HEK293T (cell line): ENCODE data around the gene OTUB2.

ENCODE experiments used
- CTCF ChIA-PET: fragments of 350-600 bp; formaldehyde crosslinking; extraction: SDS; loops from one replicate; lab custom pipeline; 2021; ENCODE audit warnings: antibody characterized with exemption, inconsistent platforms; lab: Yijun Ruan, JAX
- POLR2A ChIA-PET: fragments of 350-600 bp; formaldehyde crosslinking; extraction: SDS; loops from one replicate; lab custom pipeline; 2020; ENCODE audit warnings: antibody characterized with exemption, inconsistent platforms; lab: Yijun Ruan, JAX
- DNase-seq: peaks from one replicate; pipeline ENCODE4 v3.0.0; 2012; ENCODE audit warnings: mixed read lengths; ENCODE audit errors: extremely low spot score
- ARNT ChIP-seq: fragments of 450-650 bp; IDR thresholded peaks from 2 replicates; pipeline ENCODE4 v1.6.1; 2017; ENCODE audit warnings: mild to moderate bottlenecking
- BHLHE40 ChIP-seq: fragments of 450-650 bp; IDR thresholded peaks from 2 replicates; pipeline ENCODE4 v1.6.1; 2016; ENCODE audit warnings: mild to moderate bottlenecking, moderate library complexity, borderline replicate concordance
- CTBP1 ChIP-seq: fragments of 450-650 bp; IDR thresholded peaks from 2 replicates; pipeline ENCODE4 v1.6.1; 2016; ENCODE audit warnings: borderline replicate concordance
- ELF4 ChIP-seq: fragments of 450-650 bp; IDR thresholded peaks from 2 replicates; pipeline ENCODE4 v1.6.1; 2017; ENCODE audit warnings: antibody characterized with exemption
- FOXA1 ChIP-seq: fragments of 450-650 bp; IDR thresholded peaks from 2 replicates; pipeline ENCODE4 v1.6.1; 2016; ENCODE audit warnings: mild to moderate bottlenecking
- FOXK2 ChIP-seq: fragments of 450-650 bp; IDR thresholded peaks from 2 replicates; pipeline ENCODE4 v1.6.1; 2016; ENCODE audit warnings: mild to moderate bottlenecking
- FOXM1 ChIP-seq: fragments of 450-650 bp; IDR thresholded peaks from 2 replicates; pipeline ENCODE4 v1.6.1; 2017; ENCODE audit warnings: mild to moderate bottlenecking, borderline replicate concordance
- HDGF ChIP-seq: fragments of 450-650 bp; IDR thresholded peaks from 2 replicates; pipeline ENCODE4 v1.6.1; 2017; ENCODE audit warnings: antibody characterized with exemption, borderline replicate concordance
- L3MBTL2 ChIP-seq: fragments of 450-650 bp; conservative IDR thresholded peaks from 2 replicates; pipeline ENCODE4 v1.6.1; 2016; ENCODE audit warnings: mild to moderate bottlenecking
- LEF1 ChIP-seq: fragments of 450-650 bp; IDR thresholded peaks from 2 replicates; pipeline ENCODE4 v1.6.1; 2017; ENCODE audit warnings: mild to moderate bottlenecking, borderline replicate concordance
- NFRKB ChIP-seq: fragments of 450-650 bp; IDR thresholded peaks from 2 replicates; pipeline ENCODE4 v1.6.1; 2016; ENCODE audit warnings: mild to moderate bottlenecking, moderate library complexity
- SP1 ChIP-seq: fragments of 450-650 bp; IDR thresholded peaks from 2 replicates; pipeline ENCODE4 v1.6.1; 2017
- SUZ12 ChIP-seq: fragments of 450-650 bp; IDR thresholded peaks from 2 replicates; pipeline ENCODE4 v1.6.1; 2016; ENCODE audit warnings: mild to moderate bottlenecking
- TARDBP ChIP-seq: fragments of 450-650 bp; IDR thresholded peaks from 2 replicates; pipeline ENCODE4 v1.6.1; 2016
- ZNF384 ChIP-seq: fragments of 450-650 bp; IDR thresholded peaks from 2 replicates; pipeline ENCODE4 v1.6.1; 2016
- TF ChIP-seq, protein P1 (sequence below): fragments of 450-650 bp; IDR thresholded peaks from 2 replicates; pipeline ENCODE4 v1.6.1; 2016

The OTUB2 gene

DNA sequence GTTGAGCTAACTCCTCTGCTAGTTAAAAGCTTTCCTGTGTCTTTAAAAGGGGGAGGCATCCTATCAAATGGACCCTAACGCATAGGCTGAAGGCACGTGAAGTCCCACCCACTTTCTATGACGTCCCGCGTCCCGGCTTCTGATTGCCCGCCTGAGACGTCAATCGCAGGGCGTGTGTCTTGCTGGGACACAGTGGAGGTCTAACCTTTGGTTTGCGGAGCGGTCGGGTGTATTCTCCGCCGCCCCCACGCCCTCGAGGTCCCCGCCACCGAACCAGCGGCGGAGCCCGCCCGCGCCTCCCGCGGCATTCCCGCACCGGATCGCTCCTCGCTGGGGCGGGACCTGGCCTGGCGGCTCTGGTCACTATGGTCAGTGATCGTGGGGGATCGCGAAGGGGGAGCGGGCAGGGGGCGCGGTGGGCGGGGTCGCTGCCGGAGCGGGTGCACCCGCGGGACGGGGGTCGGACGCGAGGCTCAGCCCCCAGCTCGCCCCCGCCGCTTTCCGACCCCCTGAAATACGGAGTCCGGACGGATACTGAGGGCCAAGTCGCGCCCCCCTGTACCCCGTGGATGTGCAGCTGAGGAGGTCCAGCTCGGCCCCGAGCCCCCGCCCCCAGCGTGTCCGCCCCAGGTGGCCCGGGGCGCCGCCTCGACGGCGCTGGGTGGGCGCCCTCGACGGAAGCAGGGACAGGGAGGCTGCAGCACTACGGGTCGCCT lies at the start of gene OTUB2:
Gene OTUB2 (plus strand): TSS at position 168 of the 716 bp plus-strand sequence. CDS start 198 bp downstream, at position 366.
- TF ChIP-seq TARDBP (no peak), ARNT (no peak), L3MBTL2 (no peak; the same call in none of the 2 replicates), FOXM1 (peak; percentile 93), HDGF (no peak), NFRKB (no peak), LEF1 (no peak), ZNF384 (no peak)
- TF ChIP-seq, protein P1, sequence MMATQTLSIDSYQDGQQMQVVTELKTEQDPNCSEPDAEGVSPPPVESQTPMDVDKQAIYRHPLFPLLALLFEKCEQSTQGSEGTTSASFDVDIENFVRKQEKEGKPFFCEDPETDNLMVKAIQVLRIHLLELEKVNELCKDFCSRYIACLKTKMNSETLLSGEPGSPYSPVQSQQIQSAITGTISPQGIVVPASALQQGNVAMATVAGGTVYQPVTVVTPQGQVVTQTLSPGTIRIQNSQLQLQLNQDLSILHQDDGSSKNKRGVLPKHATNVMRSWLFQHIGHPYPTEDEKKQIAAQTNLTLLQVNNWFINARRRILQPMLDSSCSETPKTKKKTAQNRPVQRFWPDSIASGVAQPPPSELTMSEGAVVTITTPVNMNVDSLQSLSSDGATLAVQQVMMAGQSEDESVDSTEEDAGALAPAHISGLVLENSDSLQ: peak; percentile 99
- ChIA-PET POLR2A (interaction anchor here (1.4 to 1.9 kb wide), 4 partner anchors 10 to 842 kb away, joined by 3 to 5 read pairs (median 4); partner anchors contain the start of genes DDX24, IFI27L1, LYSET and MOAP1), CTCF (interaction anchor here (0.6 to 1.4 kb wide), 4 partner anchors 11 to 25 kb away, joined by 3 read pairs; no protein-coding TSS in a partner anchor)
- DNase-seq: peak; percentile 100

DNA sequence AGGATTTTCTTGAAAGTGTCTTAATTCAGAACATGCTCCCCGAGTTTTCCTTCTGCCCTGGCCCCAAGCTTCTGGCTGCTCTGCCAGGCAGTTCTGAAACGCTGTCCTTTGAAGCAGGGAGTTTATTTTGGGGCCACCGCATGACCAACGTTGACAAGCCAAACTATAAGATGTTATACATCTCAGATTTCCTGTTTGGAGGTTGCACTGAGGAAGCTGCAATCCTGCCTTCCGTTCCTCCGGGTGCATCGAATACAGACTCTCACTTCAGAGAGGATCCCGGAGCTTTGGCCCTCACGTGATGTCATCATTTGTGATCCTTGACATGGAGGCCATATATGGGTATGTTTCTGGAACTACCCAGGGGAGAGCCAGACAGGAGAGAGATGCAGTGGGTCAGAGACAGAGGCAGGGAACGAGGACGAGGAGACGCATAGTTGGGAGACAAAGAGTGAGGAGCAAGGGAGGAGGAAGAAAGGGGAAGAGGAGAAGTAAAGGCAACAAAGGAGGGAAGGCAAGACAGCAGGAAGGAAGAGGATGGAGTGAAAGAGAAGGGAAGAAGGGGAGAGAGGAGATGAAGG lies 49.6 kb upstream of the OTUB2 start, which contains the start of gene ASB2:
Gene ASB2 (minus strand): TSS at position 94 of the 581 bp plus-strand sequence. CDS start 12,031 bp downstream, outside the sequence.
- no peak for TF ChIP-seq FOXA1
- no peak for TF ChIP-seq TARDBP
- TF ChIP-seq FOXM1: no peak
- TF ChIP-seq ELF4: no peak
- no peak for TF ChIP-seq CTBP1
- TF ChIP-seq BHLHE40: no peak
- TF ChIP-seq LEF1: no peak
- TF ChIP-seq SUZ12: no peak
- TF ChIP-seq L3MBTL2: no peak
- TF ChIP-seq ZNF384: no peak
- TF ChIP-seq FOXK2: no peak
- TF ChIP-seq HDGF: no peak
- TF ChIP-seq NFRKB: no peak
- TF ChIP-seq, protein P1: no peak
- no peak for TF ChIP-seq SP1
- TF ChIP-seq ARNT: no peak
- ChIA-PET CTCF (interaction anchor here (1.0 kb wide), 1 partner anchor 37 kb away, joined by 3 read pairs; no protein-coding TSS in a partner anchor), POLR2A (no interaction called here)
- DNase-seq: no peak

DNA sequence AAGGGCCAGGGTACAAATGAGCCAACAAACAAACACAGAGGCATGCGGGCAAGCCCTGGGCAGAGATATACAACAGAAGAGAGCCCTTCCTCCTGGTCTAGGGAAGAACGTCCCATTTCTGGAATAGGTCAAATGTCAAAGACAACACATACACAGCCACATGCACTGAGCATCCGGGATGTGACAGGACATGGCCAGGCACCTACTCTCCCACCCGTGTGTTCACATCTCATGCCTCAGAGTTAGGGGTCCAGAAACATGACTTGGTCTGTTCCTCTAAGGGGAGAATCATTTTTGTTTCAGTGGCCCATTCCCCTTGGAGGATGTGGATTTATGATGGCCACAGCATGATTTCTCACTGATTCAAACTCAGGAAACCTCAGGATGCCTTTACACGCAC lies 49.0 kb upstream of the OTUB2 start:
- CTCF ChIA-PET: interaction anchor here (0.7 to 1.0 kb wide), 2 partner anchors 37 to 305 kb away, joined by 3 read pairs; no protein-coding TSS in a partner anchor
- TF ChIP-seq SUZ12 (no peak), ELF4 (no peak), HDGF (no peak), NFRKB (no peak), CTBP1 (no peak), SP1 (no peak), TARDBP (no peak), BHLHE40 (no peak), ZNF384 (no peak), L3MBTL2 (no peak), ARNT (no peak), FOXK2 (no peak), FOXA1 (no peak), LEF1 (no peak), FOXM1 (no peak)
- TF ChIP-seq, protein P1: no peak
- DNase-seq: no peak
- POLR2A ChIA-PET: no interaction called here

DNA sequence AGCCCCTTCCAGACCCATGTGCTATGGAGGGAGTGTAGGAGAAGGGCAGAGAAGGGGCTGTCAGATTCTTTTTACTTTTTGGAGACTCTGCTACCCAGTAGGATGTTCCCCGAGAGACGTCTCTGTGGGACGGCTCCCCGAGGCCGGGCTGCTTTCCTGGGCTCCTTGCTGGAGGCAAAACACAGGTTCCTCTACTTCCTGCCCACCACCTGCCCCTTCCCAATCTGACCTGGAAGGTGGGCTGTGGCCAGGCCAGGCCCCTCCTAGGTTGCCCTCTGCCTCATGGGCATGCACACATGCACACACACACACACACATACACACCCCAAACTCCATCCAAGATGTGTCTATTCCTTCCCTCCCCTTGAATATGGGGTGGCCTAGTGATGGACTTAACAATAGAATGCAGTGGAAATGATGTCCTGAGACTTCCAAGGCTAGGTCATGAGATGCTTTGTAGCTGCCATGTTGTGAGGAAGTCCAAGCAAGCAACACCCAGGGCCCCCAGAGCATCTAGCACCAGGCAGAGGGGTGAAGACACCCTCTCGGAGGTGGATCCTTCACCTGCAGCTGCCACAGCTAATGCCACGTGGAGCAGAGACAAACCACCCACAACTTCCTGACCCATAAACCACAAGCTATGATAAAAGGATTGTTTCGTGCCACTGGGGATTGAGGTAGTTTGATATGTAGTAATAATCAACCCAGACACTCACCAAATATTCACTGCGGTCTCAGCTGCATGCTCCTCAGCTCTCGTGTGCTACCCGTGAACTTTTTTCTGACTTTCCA lies 48.2 kb upstream of the OTUB2 start:
- TF ChIP-seq FOXA1 (no peak), FOXM1 (no peak), SP1 (no peak), SUZ12 (no peak), L3MBTL2 (no peak), ELF4 (no peak), BHLHE40 (no peak), LEF1 (no peak), ARNT (no peak), ZNF384 (no peak)
- TF ChIP-seq, protein P1: no peak
- ChIA-PET POLR2A (no interaction called here), CTCF (interaction anchor here (0.7 to 1.0 kb wide), 2 partner anchors 38 to 305 kb away, joined by 3 read pairs; no protein-coding TSS in a partner anchor)
- DNase-seq: no peak
